Measurements from ENCODE around the gene FBLN1.
"Not testable (repeated sequence)": the region's sequence is repeated elsewhere in the genome, so short reads cannot be mapped to it uniquely, and the experiment has no call there.

Gene FBLN1

GRCh38 chr22:45621836-45622600 lies 119.3 kb downstream of the FBLN1 start:
- no peak for DNase-seq (ENCODE audit: extremely low read depth, low read depth)
- TF ChIP-seq CTCF (IDR thresholded peaks at IDR 0.05; ENCODE audit: low read depth, low read length), result no peak

- not testable (repeated sequence) for DNase-seq (ENCODE audit: extremely low read depth, low read depth)
Observed at GRCh38 chr22:45623464-45624145, 120.9 kb downstream of the FBLN1 start.

- no peak for DNase-seq (ENCODE audit: extremely low read depth, low read depth)
Observed at GRCh38 chr22:45626198-45626651, 123.5 kb downstream of the FBLN1 start.

GRCh38 chr22:45627489-45628233 lies 125.0 kb downstream of the FBLN1 start:
- DNase-seq (ENCODE audit: extremely low read depth, low read depth), result no peak
- TF ChIP-seq CTCF (IDR thresholded peaks at IDR 0.05; ENCODE audit: low read depth, low read length), result no peak

More at GRCh38 chr22:45626198-45626651, 123.5 kb downstream of the FBLN1 start:
- TF ChIP-seq CTCF (IDR thresholded peaks at IDR 0.05; ENCODE audit: low read depth, low read length), result no peak

GRCh38 chr22:45628515-45628914 lies 125.8 kb downstream of the FBLN1 start:
- no peak for DNase-seq (ENCODE audit: extremely low read depth, low read depth)
- TF ChIP-seq CTCF (IDR thresholded peaks at IDR 0.05; ENCODE audit: low read depth, low read length), result no peak

GRCh38 chr22:45629469-45630089 lies 126.9 kb downstream of the FBLN1 start:
- TF ChIP-seq CTCF (IDR thresholded peaks at IDR 0.05; ENCODE audit: low read depth, low read length), result no peak
- no peak for DNase-seq (ENCODE audit: extremely low read depth, low read depth)

GRCh38 chr22:45630436-45630835 lies 127.8 kb downstream of the FBLN1 start:
- TF ChIP-seq CTCF (IDR thresholded peaks at IDR 0.05; ENCODE audit: low read depth, low read length), result no peak
- DNase-seq (ENCODE audit: extremely low read depth, low read depth), result no peak
